Tibial nerve (tissue), 4 donors: ENCODE data around the gene COX6B2. TPM values are rescaled to one million over a fixed set of nuclear protein-coding genes. Genes with fewer than 3 reads are reported as not detected.

ENCODE experiments used
- DNase-seq, 2 donors: peaks; one replicate each; pipeline ENCODE4 v3.0.0-alpha.2; 2019; ENCODE audit warnings: low spot score in 2 of 2
- H3K27ac ChIP-seq, 4 donors: fragments of 200-600 bp; sonication (generic) in 3 of 4; one replicate each; pipeline ENCODE4 v1.5.1; 2017 to 2019; ENCODE audit warnings: mild to moderate bottlenecking in 1 of 4
- H3K27me3 ChIP-seq, 2 donors: fragments of 200-600 bp; sonication (generic) in 1 of 2; one replicate each; pipeline versions ENCODE4 v1.5.1 to v1.6.0; 2017 to 2019
- H3K36me3 ChIP-seq, 3 donors: fragments of 200-600 bp; sonication (generic); one replicate each; pipeline ENCODE4 v1.5.1; 2018 to 2019
- H3K4me1 ChIP-seq, 4 donors: fragments of 200-600 bp; sonication (generic) in 3 of 4; one replicate each; pipeline ENCODE4 v1.5.1; 2017 to 2019
- H3K4me3 ChIP-seq, 4 donors: fragments of 200-600 bp; sonication (generic) in 3 of 4; one replicate each; pipeline ENCODE4 v1.5.1; 2017 to 2019; ENCODE audit warnings: mild to moderate bottlenecking in 1 of 4, moderate library complexity in 1 of 4
- H3K9me3 ChIP-seq, 4 donors: fragments of 200-600 bp; sonication (generic) in 3 of 4; one replicate each; pipeline ENCODE4 v1.5.1; 2017 to 2019
- CTCF ChIP-seq, 5 experiments: fragments of 200-600 bp in 3 of 5; fragments of 450-650 bp in 2 of 5; sonication (generic) in 3 of 5; IDR thresholded peaks; one replicate each; pipeline ENCODE4 v1.5.1; 2016 to 2019; ENCODE audit warnings: antibody characterized with exemption in 5 of 5, mild to moderate bottlenecking in 3 of 5, moderate library complexity in 2 of 5
- EP300 ChIP-seq, 2 donors: sonication (generic); formaldehyde crosslinking; IDR thresholded peaks; one replicate each; pipeline ENCODE4 v1.6.1; 2017; ENCODE audit warnings: antibody characterized with exemption in 2 of 2, mild to moderate bottlenecking in 1 of 2
- POLR2A ChIP-seq, 2 donors: fragments of 450-650 bp; IDR thresholded peaks; one replicate each; pipeline ENCODE4 v1.6.1; 2017; ENCODE audit warnings: antibody characterized with exemption in 2 of 2, mild to moderate bottlenecking in 2 of 2, moderate library complexity in 2 of 2
- WGBS, 2 donors: methylation state at CpG; one replicate each; pipeline ENCODE4 v1.1.5; 2018; 5-methylcytosine and 5-hydroxymethylcytosine counted together
- total RNA-seq, 4 donors: library from RNA; depleted of rRNA; stranded (reverse); fragments of >200 nt; gene quantifications; one replicate each; pipeline ENCODE4 v1.1.0, GENCODE V29; 2016

COX6B2 gene
- total RNA-seq, 4 donors from 2014 or later: not detected

- H3K9me3 ChIP-seq: no peaks in the 10 kb centered on the region
- peaks cover 0 to 11% (median 3%) of the 10 kb centered on the region in 4 donors for H3K4me1 ChIP-seq
- H3K27me3 ChIP-seq: no peaks in the 10 kb centered on the region
- WGBS, 2 donors: 77 to 82% methylated on average over 12 of the region's 12 CpGs
- peaks cover 0 to 44% (median 0%) of the 10 kb centered on the region in 3 donors for H3K36me3 ChIP-seq
- peak overlapping the region in 1 of 4 donors; percentile 55 for H3K27ac ChIP-seq
- no peak for TF ChIP-seq POLR2A (IDR thresholded peaks at IDR 0.05)
- no peak for TF ChIP-seq CTCF (IDR thresholded peaks at IDR 0.05)
- no peak for TF ChIP-seq EP300 (IDR thresholded peaks at IDR 0.05)
- H3K4me3 ChIP-seq: peak overlapping the region in 1 of 4 donors; percentile 43
- no peak for DNase-seq
These were observed 52.2 kb downstream of the COX6B2 start for GRCh38 chr19:55302318-55302703.

GRCh38 chr19:55301459-55302317 is 52.8 kb downstream of the COX6B2 start:
- Histone ChIP-seq H3K9me3 (no peaks in the 10 kb centered on the region), H3K4me3 (peak overlapping the region; percentile 6 to 43 (median 36)), H3K36me3 (peaks cover 0 to 43% (median 0%) of the 10 kb centered on the region in 3 donors), H3K27me3 (no peaks in the 10 kb centered on the region), H3K4me1 (peaks cover 0 to 11% (median 3%) of the 10 kb centered on the region in 4 donors), H3K27ac (peak overlapping the region in 2 of 4 donors; percentile 19 to 55)
- TF ChIP-seq POLR2A (IDR thresholded peaks at IDR 0.05) (no peak), EP300 (IDR thresholded peaks at IDR 0.05) (peak; percentile 24 to 40), CTCF (IDR thresholded peaks at IDR 0.05) (peak; percentile 95 to 98 (median 96))
- WGBS, 2 donors: 15 to 28% methylated on average over 21 to 37 of the region's 42 CpGs
- DNase-seq: peak; percentile 73 to 82

- DNase-seq: no peak
- H3K9me3 ChIP-seq: no peaks in the 10 kb centered on the region
- peaks cover 0 to 11% (median 3%) of the 10 kb centered on the region in 4 donors for H3K4me1 ChIP-seq
- H3K36me3 ChIP-seq: peaks cover 0 to 42% (median 0%) of the 10 kb centered on the region in 3 donors
- H3K27ac ChIP-seq: no peak overlapping the region
- H3K4me3 ChIP-seq: no peak overlapping the region
- TF ChIP-seq EP300 (IDR thresholded peaks at IDR 0.05) (no peak), CTCF (IDR thresholded peaks at IDR 0.05) (no peak), POLR2A (IDR thresholded peaks at IDR 0.05) (no peak)
- no peaks in the 10 kb centered on the region for H3K27me3 ChIP-seq
- WGBS, 2 donors: 67 to 70% methylated on average over 15 of the region's 15 CpGs
These were observed 53.5 kb downstream of the COX6B2 start for GRCh38 chr19:55300886-55301458.

- peaks cover 0 to 11% (median 3%) of the 10 kb centered on the region in 4 donors for H3K4me1 ChIP-seq
- H3K36me3 ChIP-seq: peaks cover 0 to 43% (median 0%) of the 10 kb centered on the region in 3 donors
- H3K27me3 ChIP-seq: no peaks in the 10 kb centered on the region
- no peaks in the 10 kb centered on the region for H3K9me3 ChIP-seq
- no peak overlapping the region for H3K4me3 ChIP-seq
- 82 to 86% methylated on average over 8 to 10 of the region's 10 CpGs for WGBS, 2 donors
- TF ChIP-seq CTCF (IDR thresholded peaks at IDR 0.05) (no peak), EP300 (IDR thresholded peaks at IDR 0.05) (no peak)
- H3K27ac ChIP-seq: no peak overlapping the region
- no peak for DNase-seq
These were observed 54.5 kb downstream of the COX6B2 start for GRCh38 chr19:55299991-55300390.

Other genes with a start within 250 kb of the COX6B2 start
- 100 to 1,000 TPM; 113 to 270 (median 180) TPM for gene PPP1R12C, start 237.1 kb downstream of the COX6B2 start, total RNA-seq
- gene TNNT1, start 205.5 kb downstream of the COX6B2 start, total RNA-seq: 1 to 10 TPM in 1 of 4 donors, under 1 TPM in 1, not detected in 2; 0.90 to 1.5 TPM
- gene TNNI3, start 197.0 kb downstream of the COX6B2 start, total RNA-seq: not detected
- gene DNAAF3, start 188.1 kb downstream of the COX6B2 start, total RNA-seq: 1 to 10 TPM in 2 of 4 donors, not detected in 2; 1.2 to 2.7 TPM
- not detected for gene SYT5, start 174.4 kb downstream of the COX6B2 start, total RNA-seq
- 1 to 10 TPM; 1.2 to 3.9 (median 2.1) TPM for gene PTPRH, start 145.2 kb downstream of the COX6B2 start, total RNA-seq
- gene TMEM86B, start 126.0 kb downstream of the COX6B2 start, total RNA-seq: 1 to 10 TPM in 3 of 4 donors, under 1 TPM in 1; 0.44 to 8.6 (median 3.0) TPM
- gene PPP6R1, start 95.7 kb downstream of the COX6B2 start, total RNA-seq: 10 to 100 TPM; 35.4 to 56.7 (median 40.7) TPM
- gene HSPBP1, start 74.6 kb downstream of the COX6B2 start, total RNA-seq: 10 to 100 TPM; 33.7 to 49.6 (median 40.5) TPM
- 1 to 10 TPM; 4.6 to 6.9 (median 5.9) TPM for gene BRSK1, start 70.7 kb downstream of the COX6B2 start, total RNA-seq
- 10 to 100 TPM in 1 of 4 donors, 1 to 10 TPM in 3; 5.5 to 17.1 (median 7.7) TPM for gene TMEM150B, start 29.4 kb downstream of the COX6B2 start, total RNA-seq
- gene KMT5C, start 14.8 kb downstream of the COX6B2 start, total RNA-seq: 10 to 100 TPM; 30.6 to 50.0 (median 41.2) TPM
- gene GARIN5B, start 8.5 kb upstream of the COX6B2 start, total RNA-seq: not detected
- gene IL11, start 15.7 kb upstream of the COX6B2 start, total RNA-seq: under 1 TPM in 1 of 4 donors, not detected in 3; 0.21 TPM
- gene TMEM190, start 22.1 kb upstream of the COX6B2 start, total RNA-seq: 1 to 10 TPM in 1 of 4 donors, not detected in 3; 2.7 TPM
- 1 to 10 TPM in 2 of 4 donors, under 1 TPM in 2; 0.63 to 7.5 (median 2.6) TPM for gene TMEM238, start 29.6 kb upstream of the COX6B2 start, total RNA-seq
- 100 to 1,000 TPM; 266 to 574 (median 354) TPM for gene RPL28, start 31.2 kb upstream of the COX6B2 start, total RNA-seq
- 10 to 100 TPM in 2 of 4 donors, 1 to 10 TPM in 2; 8.0 to 16.2 (median 9.9) TPM for gene UBE2S, start 53.1 kb upstream of the COX6B2 start, total RNA-seq
- gene SHISA7, start 88.6 kb upstream of the COX6B2 start, total RNA-seq: 1 to 10 TPM in 3 of 4 donors, under 1 TPM in 1; 0.42 to 4.1 (median 2.0) TPM
- 10 to 100 TPM; 38.0 to 80.4 (median 65.9) TPM for gene ISOC2, start 106.9 kb upstream of the COX6B2 start, total RNA-seq
- gene C19orf85, start 110.0 kb upstream of the COX6B2 start, total RNA-seq: not detected
- 10 to 100 TPM in 1 of 4 donors, 1 to 10 TPM in 3; 3.5 to 16.8 (median 4.0) TPM for gene ZNF628, start 121.9 kb upstream of the COX6B2 start, total RNA-seq
- gene NAT14, start 130.5 kb upstream of the COX6B2 start, total RNA-seq: 1 to 10 TPM; 3.1 to 8.0 (median 4.3) TPM
- 10 to 100 TPM in 1 of 4 donors, 1 to 10 TPM in 3; 3.9 to 14.5 (median 7.2) TPM for gene SSC5D, start 133.7 kb upstream of the COX6B2 start, total RNA-seq
- not detected for gene SBK2, start 182.4 kb upstream of the COX6B2 start, total RNA-seq
- gene SBK3, start 190.8 kb upstream of the COX6B2 start, total RNA-seq: under 1 TPM in 1 of 4 donors, not detected in 3; 0.59 TPM
- 1 to 10 TPM; 2.0 to 5.3 (median 4.2) TPM for gene ZNF579, start 226.1 kb upstream of the COX6B2 start, total RNA-seq
- 10 to 100 TPM in 1 of 4 donors, 1 to 10 TPM in 3; 4.8 to 11.7 (median 7.9) TPM for gene FIZ1, start 244.8 kb upstream of the COX6B2 start, total RNA-seq
- 10 to 100 TPM; 23.1 to 35.0 (median 27.0) TPM for gene ZNF524, start 245.6 kb upstream of the COX6B2 start, total RNA-seq